Glomerular endothelial cell (primary cell): Measurements from ENCODE around the gene CAVIN1. TPM values are rescaled to one million over a fixed set of nuclear protein-coding genes. Genes with fewer than 3 reads are reported as not detected.
A peak's percentile ranks its signal among the peaks of the same experiment; 100 is the strongest.
"Not testable (repeated sequence)": the region's sequence is repeated elsewhere in the genome, so short reads cannot be mapped to it uniquely, and the experiment has no call there.

Source experiments
- DNase-seq: peaks from one replicate; pipeline ENCODE4 v3.0.0-alpha.2; 2011; ENCODE audit warnings: low read depth, low spot score; ENCODE audit errors: extremely low read depth
- total RNA-seq: library from RNA; depleted of rRNA; stranded (reverse); fragments of >200 nt; gene quantifications from 2 replicates; pipeline ENCODE4 v1.2.3, GENCODE V29; 2015

CAVIN1 gene
- total RNA-seq, 1 donor from 2014 or later = 741 TPM

DNA sequence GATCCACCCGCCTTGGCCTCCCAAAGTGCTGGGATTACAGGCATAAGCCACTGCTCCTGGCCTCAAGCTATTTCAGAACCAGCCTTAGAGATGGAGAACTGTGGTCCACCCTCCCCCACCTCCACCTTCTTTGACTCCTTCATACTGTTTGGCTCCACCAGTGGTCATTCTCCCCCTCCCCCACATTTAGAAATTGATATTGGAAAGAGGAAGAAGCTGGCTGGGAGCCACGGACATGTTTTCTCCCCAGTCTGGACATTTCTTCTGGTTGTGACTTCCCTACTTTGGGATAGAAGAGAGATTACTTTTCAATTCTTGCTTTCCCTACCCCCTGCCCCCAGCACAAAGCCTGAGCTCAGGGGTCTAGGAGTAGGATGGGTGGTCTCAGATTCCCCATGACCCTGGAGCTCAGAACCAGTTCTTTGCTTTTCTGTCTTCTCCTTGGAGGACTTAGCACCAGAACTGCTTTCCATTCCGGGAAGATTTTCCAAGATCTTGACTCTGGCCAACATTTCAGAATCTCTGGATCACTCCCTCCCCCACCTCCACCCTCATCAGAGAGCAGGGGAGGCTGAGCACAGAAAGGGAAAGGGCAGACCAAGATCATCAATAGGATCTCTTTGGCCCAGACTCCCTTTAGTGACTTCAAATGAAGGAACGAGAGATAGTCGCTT lies 16.3 kb downstream of the CAVIN1 start:
- no peak for DNase-seq

DNA sequence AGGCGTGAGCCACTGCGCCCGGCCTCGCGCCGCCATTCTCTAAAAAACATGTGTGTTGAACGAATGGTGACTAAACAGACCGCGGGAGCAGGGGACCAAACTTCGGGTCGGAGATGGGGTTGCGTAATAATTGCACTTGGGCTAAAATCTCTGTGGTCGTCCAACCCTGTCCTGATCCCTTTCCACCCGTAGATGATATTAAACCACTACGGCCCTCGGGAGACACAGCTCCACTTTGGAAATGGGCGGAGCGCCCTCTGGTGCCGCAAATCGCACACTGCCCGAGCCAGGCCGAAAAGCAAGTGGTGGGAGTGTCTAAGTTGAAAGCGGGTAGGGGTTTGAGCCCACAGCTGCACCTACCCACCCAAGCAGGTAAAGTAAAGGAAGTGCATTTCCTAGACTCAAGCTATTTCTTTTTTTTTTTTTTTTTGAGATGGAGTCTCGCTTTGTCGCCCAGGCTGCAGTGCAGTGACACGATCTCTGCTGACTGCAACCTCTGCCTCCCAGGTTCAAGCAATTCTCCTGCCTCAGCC lies 17.0 kb downstream of the CAVIN1 start:
- DNase-seq = no peak

DNA sequence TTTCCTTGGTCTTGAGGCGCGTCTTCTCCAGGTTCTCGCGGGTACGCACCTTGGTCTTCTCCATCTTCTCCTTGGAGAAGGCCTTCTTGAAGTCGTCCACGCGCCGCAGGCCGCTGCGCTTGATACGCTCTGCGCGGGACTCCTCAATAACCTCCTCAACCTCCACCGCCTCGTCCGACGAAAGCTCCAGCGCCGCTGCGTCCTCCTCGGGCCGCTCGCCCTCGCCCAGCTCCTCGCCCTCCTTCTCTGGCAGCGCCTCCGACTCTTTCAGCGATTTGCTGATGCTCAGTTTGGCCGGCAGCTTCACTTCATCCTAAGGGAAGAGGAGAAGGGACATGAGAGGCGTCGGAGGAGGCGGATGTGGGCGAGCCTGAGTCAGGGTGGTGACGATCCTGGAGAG lies 18.0 kb downstream of the CAVIN1 start:
- DNase-seq = no peak

GRCh38 chr17:42404326-42405055 lies 18.6 kb downstream of the CAVIN1 start:
- DNase-seq = no peak

DNA sequence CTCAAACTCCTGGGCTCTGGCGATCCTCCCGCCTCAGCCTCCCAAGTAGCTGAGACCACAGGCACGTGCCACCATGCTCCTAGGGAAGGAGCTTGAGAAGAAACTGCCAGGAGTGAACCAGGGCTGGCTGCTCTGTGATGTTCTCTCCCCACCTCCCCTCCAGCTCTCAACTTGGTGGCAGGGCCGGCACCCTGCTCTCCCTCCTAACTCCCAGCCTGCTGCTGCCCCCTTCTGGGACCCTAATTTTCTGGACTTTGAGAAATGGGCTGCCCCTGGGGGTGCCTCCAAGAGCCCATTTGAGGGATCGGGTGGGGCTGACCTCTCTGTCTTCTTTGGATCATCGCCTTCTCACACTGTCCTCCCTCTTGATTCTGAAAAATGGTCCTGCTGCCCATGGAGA lies 19.9 kb downstream of the CAVIN1 start:
- no peak for DNase-seq

- no peak for DNase-seq
Observed at GRCh38 chr17:42402117-42402516, 20.9 kb downstream of the CAVIN1 start.

GRCh38 chr17:42400844-42401375 lies 22.1 kb downstream of the CAVIN1 start:
- DNase-seq = not testable (repeated sequence)

DNA sequence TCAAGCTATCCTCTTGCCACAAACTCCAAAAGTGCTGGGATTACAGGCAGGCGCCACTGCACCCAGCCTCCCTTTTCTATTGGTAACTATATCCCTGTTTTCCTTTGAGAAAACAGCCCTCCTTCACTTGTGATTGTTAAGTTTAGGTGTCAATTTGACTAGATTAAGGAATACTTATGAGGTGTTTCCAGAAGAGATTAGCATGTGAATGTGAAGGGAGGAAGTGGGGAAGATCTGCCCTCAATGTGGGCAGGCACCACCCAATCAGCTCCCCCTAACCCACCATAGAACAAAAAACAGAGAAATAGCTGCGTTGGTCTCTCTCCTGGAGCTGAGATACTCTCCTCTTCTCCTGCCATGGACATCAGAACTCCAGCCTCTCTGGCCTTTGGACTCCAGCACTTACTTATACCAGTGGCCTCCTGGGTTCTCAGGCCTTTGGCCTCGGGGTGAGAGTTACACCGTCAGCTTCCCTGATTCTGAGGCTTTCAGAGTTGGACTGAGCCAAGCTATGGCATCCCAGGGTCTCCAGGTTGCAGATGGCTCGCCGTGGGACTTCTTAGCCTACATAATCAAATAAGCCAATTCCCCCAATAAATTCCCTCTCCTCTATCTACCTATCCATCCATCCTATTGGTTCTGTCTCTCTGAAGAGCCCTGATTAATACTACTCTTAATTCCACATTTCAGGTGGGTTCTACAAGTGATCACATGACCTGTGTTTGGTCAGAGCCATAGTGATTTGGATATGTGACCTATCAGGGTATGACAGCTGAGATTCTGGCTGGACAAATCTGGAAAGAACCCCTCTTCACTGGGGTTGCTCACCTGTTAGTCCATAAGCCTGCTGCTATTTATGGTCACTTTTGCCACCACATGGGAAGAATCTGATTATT lies 22.9 kb downstream of the CAVIN1 start:
- no peak for DNase-seq

DNA sequence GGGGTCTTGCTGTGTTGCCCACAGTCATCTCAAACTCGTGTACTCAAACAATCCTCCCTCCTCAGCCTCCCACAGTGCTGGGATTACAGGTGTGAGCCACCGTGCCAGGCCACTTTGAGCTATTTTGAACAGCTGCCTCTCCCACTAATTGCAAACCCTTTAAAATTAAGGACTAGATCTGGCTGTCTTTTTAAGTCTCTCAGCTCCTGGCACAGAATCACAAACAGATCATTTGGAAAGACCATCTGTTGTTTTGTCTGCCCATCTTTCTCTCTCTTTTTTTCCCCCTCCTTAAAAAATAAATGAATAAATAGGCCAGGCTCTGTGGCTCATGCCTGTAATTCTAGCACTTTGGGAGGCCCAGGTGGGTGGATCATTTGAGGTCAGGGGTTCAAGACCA lies 23.9 kb downstream of the CAVIN1 start:
- no peak for DNase-seq

DNA sequence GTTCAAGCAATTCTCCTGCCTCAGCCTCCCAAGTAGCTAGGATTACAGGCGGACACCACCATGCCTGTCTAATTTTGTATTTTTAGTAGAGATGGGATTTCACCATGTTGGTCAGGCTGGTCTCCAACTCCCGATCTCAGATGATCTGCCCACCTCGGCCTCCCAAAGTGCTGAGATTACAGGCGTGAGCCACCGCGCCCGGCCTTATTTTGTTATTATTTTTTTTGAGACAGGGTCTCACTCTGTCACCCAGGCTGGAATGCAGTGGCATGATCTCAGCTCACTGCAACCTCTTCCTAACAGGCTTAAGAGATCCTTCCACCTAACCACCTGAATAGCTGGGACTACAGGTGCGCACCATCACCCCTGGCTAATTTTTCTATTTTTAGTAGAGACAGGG lies 27.5 kb downstream of the CAVIN1 start:
- DNase-seq = not testable (repeated sequence)

GRCh38 chr17:42394838-42395237 lies 28.2 kb downstream of the CAVIN1 start:
- DNase-seq = no peak

- DNase-seq = no peak
Observed at GRCh38 chr17:42392692-42393415, 30.2 kb downstream of the CAVIN1 start.

GRCh38 chr17:42391439-42391838 lies 31.6 kb downstream of the CAVIN1 start:
- not testable (repeated sequence) for DNase-seq

DNA sequence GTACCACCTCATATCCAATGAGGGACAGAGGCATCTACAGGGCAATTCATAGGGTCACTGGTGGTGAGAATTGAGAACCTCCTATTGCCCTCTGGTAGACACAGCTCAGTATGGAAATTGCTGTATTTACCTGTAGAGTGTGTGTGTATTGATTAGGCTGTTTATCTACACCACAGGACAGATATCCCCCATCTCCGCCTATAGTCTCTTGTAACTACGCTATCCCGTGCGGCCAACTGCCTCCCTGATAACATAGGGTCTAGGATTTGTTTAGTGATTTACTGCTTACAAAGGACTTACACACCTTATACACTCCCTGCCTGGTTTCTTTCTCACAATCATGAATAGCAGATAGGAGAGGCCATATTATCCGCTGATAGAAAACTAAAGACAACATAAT lies 33.2 kb downstream of the CAVIN1 start:
- no peak for DNase-seq

DNA sequence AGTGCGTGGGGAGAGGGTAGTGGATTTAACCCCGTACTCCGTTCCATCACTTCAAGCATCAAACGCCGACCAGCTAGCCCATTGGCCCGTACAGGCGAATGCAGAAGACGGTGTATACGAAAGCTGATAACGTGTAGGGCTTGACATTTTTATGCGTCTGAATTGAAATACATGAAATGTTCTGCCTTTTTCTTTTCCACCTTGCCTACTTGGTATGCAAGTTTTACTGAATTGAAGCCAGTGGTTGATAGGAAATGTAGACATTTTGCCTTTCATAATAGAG lies 34.0 kb downstream of the CAVIN1 start:
- DNase-seq = no peak

GRCh38 chr17:42388381-42389134 lies 34.5 kb downstream of the CAVIN1 start, which contains the start of gene STAT3:
STAT3 (minus strand) TSS chr17:42388442; CDS start chr17:42348516, 39,926 bp downstream.
- peak; percentile 99 for DNase-seq

DNA sequence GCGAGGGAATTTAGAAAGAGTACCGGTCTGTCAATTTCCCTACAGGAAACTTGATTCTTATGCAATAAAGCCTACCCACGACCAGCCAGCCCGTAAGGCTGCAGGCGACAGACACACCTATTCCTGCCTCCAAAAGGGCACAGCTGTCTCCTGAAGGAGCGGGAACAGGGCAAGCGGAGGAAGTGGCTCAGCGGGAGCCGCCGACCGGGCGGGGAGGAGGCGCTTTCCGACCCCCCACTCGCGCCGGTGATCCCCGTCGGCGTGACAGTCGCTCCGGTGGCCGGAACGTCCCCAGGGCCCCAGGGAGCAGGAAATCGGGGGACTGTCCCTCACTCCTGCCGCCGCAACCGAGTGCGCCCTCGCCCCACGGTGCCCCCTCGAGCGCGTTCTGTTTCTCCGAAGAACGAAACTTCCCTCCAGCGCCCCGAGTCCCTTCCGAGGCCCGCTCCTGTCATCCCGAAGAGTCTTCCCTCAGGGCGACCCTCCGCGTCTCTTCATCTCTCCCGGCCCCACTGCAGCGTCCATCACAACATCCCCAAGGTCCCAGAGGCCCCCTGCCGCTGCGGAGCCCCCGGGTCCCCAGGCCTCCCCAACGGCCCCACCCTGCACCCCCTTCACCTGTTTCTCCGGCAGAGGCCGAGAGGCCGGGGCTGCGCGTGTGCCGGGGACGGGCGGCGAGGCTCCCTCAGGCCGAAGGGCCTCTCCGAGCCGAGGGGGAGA lies 35.2 kb downstream of the CAVIN1 start:
- DNase-seq = no peak

DNA sequence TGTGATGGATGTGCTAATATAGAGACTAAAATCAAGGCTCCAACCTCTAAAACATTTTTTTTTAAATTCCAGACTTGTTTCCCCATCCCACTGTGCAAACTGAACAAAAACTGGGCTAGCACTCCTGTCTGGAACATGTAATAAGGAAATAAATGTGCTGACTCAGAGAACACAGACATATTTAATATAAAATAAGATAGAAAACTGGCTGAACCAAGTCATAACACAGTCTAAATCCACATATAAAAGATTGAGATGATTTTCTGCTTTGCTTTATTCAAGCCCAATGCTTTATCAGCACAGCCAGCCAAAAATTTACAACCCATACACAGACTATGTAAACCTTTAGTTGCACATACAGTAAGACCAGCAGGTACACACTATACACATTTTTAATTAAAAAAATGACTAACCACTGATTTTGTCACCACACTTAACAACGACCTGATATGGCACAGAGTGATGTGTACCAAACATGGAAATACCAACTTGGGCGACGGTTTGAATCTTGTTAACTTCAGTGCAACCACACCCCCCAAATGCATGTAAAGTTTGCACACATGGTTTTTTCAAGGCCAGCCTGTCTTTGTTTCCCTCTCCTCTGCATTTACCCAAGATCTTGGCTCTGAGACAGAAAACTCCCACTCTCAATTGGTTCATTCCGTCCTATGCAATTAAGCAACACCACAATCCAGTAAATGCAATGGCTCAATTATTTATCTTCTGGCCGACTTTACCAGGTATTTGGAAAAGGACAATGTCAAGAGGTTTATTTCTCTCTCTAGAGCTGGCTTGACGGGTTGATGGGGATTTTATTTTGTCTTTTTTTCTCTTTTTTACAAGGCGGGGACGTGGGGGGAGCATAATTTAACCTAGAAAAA lies 36.0 kb downstream of the CAVIN1 start:
- no peak for DNase-seq
